Thyroid gland (tissue), 4 donors: ENCODE results near the gene MPZL1.

ENCODE experiments used
- CTCF ChIP-seq, 6 experiments: fragments of 200-600 bp in 3 of 6; fragments of 450-650 bp in 3 of 6; sonication (generic) in 3 of 6; IDR thresholded peaks; one replicate each; pipeline ENCODE4 v1.5.1; 2016 to 2019; ENCODE audit warnings: antibody characterized with exemption in 6 of 6, mild to moderate bottlenecking in 2 of 6, inconsistent platforms in 1 of 6, moderate library complexity in 1 of 6
- POLR2A ChIP-seq, 2 donors: fragments of 450-650 bp; IDR thresholded peaks; one replicate each; pipeline ENCODE4 v1.6.1; 2017; ENCODE audit warnings: antibody characterized with exemption in 2 of 2, mild to moderate bottlenecking in 2 of 2, moderate library complexity in 1 of 2

DNA sequence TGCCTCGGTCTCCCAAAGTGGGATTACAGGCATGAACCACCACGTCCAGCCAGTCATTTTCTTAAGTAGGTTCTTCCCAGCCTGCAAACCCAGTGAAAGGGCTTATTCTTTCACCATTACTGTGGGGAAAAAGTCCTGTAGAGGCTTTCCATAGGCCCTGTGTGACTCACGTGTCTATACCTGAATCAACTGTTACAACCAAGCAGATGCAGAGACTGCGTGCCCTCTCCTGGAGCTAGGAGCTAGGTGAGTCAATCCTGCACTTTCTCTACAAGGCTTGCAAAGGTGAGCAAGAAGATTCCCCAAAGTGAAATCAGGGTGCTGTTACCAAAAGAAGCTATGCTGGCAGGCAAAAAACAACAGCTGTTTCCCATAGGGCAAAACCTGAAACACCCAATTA, 13.8 kb upstream of the MPZL1 start:
- TF ChIP-seq CTCF (IDR thresholded peaks at IDR 0.05) (no peak), POLR2A (IDR thresholded peaks at IDR 0.05) (no peak)
